ENCODE data around the gene NUP42.
"Not testable (repeated sequence)": the region's sequence is repeated elsewhere in the genome, so short reads cannot be mapped to it uniquely, and the experiment has no call there.

Gene NUP42

GRCh38 chr7:23175938-23176337, 5.9 kb upstream of the NUP42 start:
- H3K36me3 ChIP-seq (ENCODE audit: control insufficient read depth in 1 of 2, insufficient read depth in 2 of 2, low read length in 2 of 2): peaks cover 0 to 15% of the 10 kb centered on the region in 2 donors
- H3K4me3 ChIP-seq (ENCODE audit: low read depth in 1 of 2, low read length in 2 of 2): no peak overlapping the region
- no peaks in the 10 kb centered on the region for H3K27me3 ChIP-seq (ENCODE audit: low read depth, low read length)
- H3K4me1 ChIP-seq (ENCODE audit: control insufficient read depth in 1 of 2, insufficient read depth in 2 of 2, low read length in 2 of 2): peaks cover 0 to 3% of the 10 kb centered on the region in 2 donors
- no peaks in the 10 kb centered on the region for H3K9me3 ChIP-seq (ENCODE audit: control insufficient read depth in 1 of 2, low read length in 2 of 2)
- no peak overlapping the region for H3K27ac ChIP-seq (ENCODE audit: low read length)

GRCh38 chr7:23183279-23184012, 1.6 kb downstream of the NUP42 start:
- H3K27me3 ChIP-seq (ENCODE audit: low read depth, low read length): no peaks in the 10 kb centered on the region
- H3K9me3 ChIP-seq (ENCODE audit: control insufficient read depth in 1 of 2, low read length in 2 of 2): no peaks in the 10 kb centered on the region
- no peak overlapping the region for H3K27ac ChIP-seq (ENCODE audit: low read length)
- peaks cover 4 to 34% of the 10 kb centered on the region in 2 donors for H3K4me1 ChIP-seq (ENCODE audit: control insufficient read depth in 1 of 2, insufficient read depth in 2 of 2, low read length in 2 of 2)
- peak overlapping the region; percentile 43 to 81 for H3K4me3 ChIP-seq (ENCODE audit: low read depth in 1 of 2, low read length in 2 of 2)
- H3K36me3 ChIP-seq (ENCODE audit: control insufficient read depth in 1 of 2, insufficient read depth in 2 of 2, low read length in 2 of 2): peaks cover 9 to 19% of the 10 kb centered on the region in 2 donors

- Histone ChIP-seq H3K4me1 (ENCODE audit: control insufficient read depth in 1 of 2, insufficient read depth in 2 of 2, low read length in 2 of 2) (peaks cover 4 to 34% of the 10 kb centered on the region in 2 donors), H3K36me3 (ENCODE audit: control insufficient read depth in 1 of 2, insufficient read depth in 2 of 2, low read length in 2 of 2) (peaks cover 10 to 20% of the 10 kb centered on the region in 2 donors), H3K27ac (ENCODE audit: low read length) (no peak overlapping the region), H3K9me3 (ENCODE audit: control insufficient read depth in 1 of 2, low read length in 2 of 2) (no peaks in the 10 kb centered on the region), H3K27me3 (ENCODE audit: low read depth, low read length) (no peaks in the 10 kb centered on the region), H3K4me3 (ENCODE audit: low read depth in 1 of 2, low read length in 2 of 2) (no peak overlapping the region)
Measured at GRCh38 chr7:23184291-23184690, 2.4 kb downstream of the NUP42 start.

GRCh38 chr7:23184709-23185359, 3.0 kb downstream of the NUP42 start:
- H3K4me1 ChIP-seq (ENCODE audit: control insufficient read depth in 1 of 2, insufficient read depth in 2 of 2, low read length in 2 of 2): peaks cover 4 to 34% of the 10 kb centered on the region in 2 donors
- no peak overlapping the region for H3K27ac ChIP-seq (ENCODE audit: low read length)
- no peaks in the 10 kb centered on the region for H3K9me3 ChIP-seq (ENCODE audit: control insufficient read depth in 1 of 2, low read length in 2 of 2)
- peaks cover 10 to 20% of the 10 kb centered on the region in 2 donors for H3K36me3 ChIP-seq (ENCODE audit: control insufficient read depth in 1 of 2, insufficient read depth in 2 of 2, low read length in 2 of 2)
- no peaks in the 10 kb centered on the region for H3K27me3 ChIP-seq (ENCODE audit: low read depth, low read length)
- no peak overlapping the region for H3K4me3 ChIP-seq (ENCODE audit: low read depth in 1 of 2, low read length in 2 of 2)

DNA sequence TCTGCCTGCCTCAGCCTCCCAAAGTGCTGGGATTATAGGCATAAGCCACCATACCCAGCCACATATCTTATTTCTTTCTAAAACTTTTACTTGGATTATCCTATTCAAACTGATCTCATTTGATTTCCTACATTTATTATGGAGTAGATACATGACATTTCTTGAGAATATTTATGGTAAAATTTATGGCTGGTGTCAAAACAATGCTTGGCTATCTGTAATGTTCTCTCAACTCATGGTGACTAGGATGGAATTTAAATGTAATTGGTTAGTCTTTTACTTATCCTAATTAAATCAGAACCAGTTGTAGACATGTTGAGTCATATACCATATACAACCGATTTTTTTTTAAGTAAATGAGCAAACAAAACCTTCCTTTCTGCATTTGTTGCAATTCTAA, 4.1 kb downstream of the NUP42 start:
- Histone ChIP-seq H3K27ac (ENCODE audit: low read length) (no peak overlapping the region), H3K9me3 (ENCODE audit: control insufficient read depth in 1 of 2, low read length in 2 of 2) (no peaks in the 10 kb centered on the region), H3K36me3 (ENCODE audit: control insufficient read depth in 1 of 2, insufficient read depth in 2 of 2, low read length in 2 of 2) (peaks cover 12 to 24% of the 10 kb centered on the region in 2 donors), H3K27me3 (ENCODE audit: low read depth, low read length) (no peaks in the 10 kb centered on the region), H3K4me1 (ENCODE audit: control insufficient read depth in 1 of 2, insufficient read depth in 2 of 2, low read length in 2 of 2) (peaks cover 4 to 33% of the 10 kb centered on the region in 2 donors), H3K4me3 (ENCODE audit: low read depth in 1 of 2, low read length in 2 of 2) (no peak overlapping the region)

- H3K4me1 ChIP-seq (ENCODE audit: control insufficient read depth in 1 of 2, insufficient read depth in 2 of 2, low read length in 2 of 2): peaks cover 0 to 3% of the 10 kb centered on the region in 2 donors
- no peak overlapping the region for H3K27ac ChIP-seq (ENCODE audit: low read length)
- no peak overlapping the region for H3K4me3 ChIP-seq (ENCODE audit: low read depth in 1 of 2, low read length in 2 of 2)
- H3K36me3 ChIP-seq (ENCODE audit: control insufficient read depth in 1 of 2, insufficient read depth in 2 of 2, low read length in 2 of 2): peaks cover 22 to 33% of the 10 kb centered on the region in 2 donors
- no peaks in the 10 kb centered on the region for H3K27me3 ChIP-seq (ENCODE audit: low read depth, low read length)
- H3K9me3 ChIP-seq (ENCODE audit: control insufficient read depth in 1 of 2, low read length in 2 of 2): no peaks in the 10 kb centered on the region
Measured at GRCh38 chr7:23191022-23191421, 9.2 kb downstream of the NUP42 start.

GRCh38 chr7:23193650-23194227, 11.9 kb downstream of the NUP42 start:
- not testable (repeated sequence) for H3K4me3 ChIP-seq (ENCODE audit: low read depth in 1 of 2, low read length in 2 of 2); H3K9me3 ChIP-seq (ENCODE audit: control insufficient read depth in 1 of 2, low read length in 2 of 2); H3K27ac ChIP-seq (ENCODE audit: low read length); H3K27me3 ChIP-seq (ENCODE audit: low read depth, low read length)
- peaks cover 4 to 28% of the 10 kb centered on the region in 2 donors for H3K36me3 ChIP-seq (ENCODE audit: control insufficient read depth in 1 of 2, insufficient read depth in 2 of 2, low read length in 2 of 2)
- H3K4me1 ChIP-seq (ENCODE audit: control insufficient read depth in 1 of 2, insufficient read depth in 2 of 2, low read length in 2 of 2): peaks cover 0 to 11% of the 10 kb centered on the region in 2 donors

GRCh38 chr7:23196306-23196705, 14.5 kb downstream of the NUP42 start:
- Histone ChIP-seq H3K4me1 (ENCODE audit: control insufficient read depth in 1 of 2, insufficient read depth in 2 of 2, low read length in 2 of 2) (peaks cover 0 to 8% of the 10 kb centered on the region in 2 donors), H3K4me3 (ENCODE audit: low read depth in 1 of 2, low read length in 2 of 2) (no peak overlapping the region), H3K36me3 (ENCODE audit: control insufficient read depth in 1 of 2, insufficient read depth in 2 of 2, low read length in 2 of 2) (peaks cover 16 to 37% of the 10 kb centered on the region in 2 donors), H3K27ac (ENCODE audit: low read length) (no peak overlapping the region), H3K9me3 (ENCODE audit: control insufficient read depth in 1 of 2, low read length in 2 of 2) (no peaks in the 10 kb centered on the region), H3K27me3 (ENCODE audit: low read depth, low read length) (no peaks in the 10 kb centered on the region)

DNA sequence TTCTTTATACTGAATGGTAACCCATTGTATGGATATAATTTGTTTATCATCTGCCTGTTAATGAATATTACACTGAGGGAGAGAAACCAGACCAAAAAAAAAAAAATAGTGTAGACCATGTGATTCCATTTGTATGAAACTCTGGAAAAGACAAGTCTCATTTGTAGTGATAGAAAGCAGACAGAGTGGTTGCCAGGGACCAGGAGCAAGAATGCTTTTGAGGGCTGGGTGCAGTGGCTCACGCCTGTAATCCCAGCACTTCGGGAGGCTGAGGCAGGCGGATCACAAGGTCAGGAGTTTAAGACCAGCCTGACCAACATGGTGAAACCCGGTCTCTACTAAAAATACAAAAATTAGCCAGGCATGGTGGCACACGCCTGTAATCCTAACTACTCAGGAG, 15.9 kb downstream of the NUP42 start:
- not testable (repeated sequence) for H3K4me1 ChIP-seq (ENCODE audit: control insufficient read depth in 1 of 2, insufficient read depth in 2 of 2, low read length in 2 of 2); H3K27me3 ChIP-seq (ENCODE audit: low read depth, low read length); H3K4me3 ChIP-seq (ENCODE audit: low read depth in 1 of 2, low read length in 2 of 2); H3K9me3 ChIP-seq (ENCODE audit: control insufficient read depth in 1 of 2, low read length in 2 of 2); H3K27ac ChIP-seq (ENCODE audit: low read length)
- peaks cover 16 to 31% of the 10 kb centered on the region in 2 donors for H3K36me3 ChIP-seq (ENCODE audit: control insufficient read depth in 1 of 2, insufficient read depth in 2 of 2, low read length in 2 of 2)

DNA sequence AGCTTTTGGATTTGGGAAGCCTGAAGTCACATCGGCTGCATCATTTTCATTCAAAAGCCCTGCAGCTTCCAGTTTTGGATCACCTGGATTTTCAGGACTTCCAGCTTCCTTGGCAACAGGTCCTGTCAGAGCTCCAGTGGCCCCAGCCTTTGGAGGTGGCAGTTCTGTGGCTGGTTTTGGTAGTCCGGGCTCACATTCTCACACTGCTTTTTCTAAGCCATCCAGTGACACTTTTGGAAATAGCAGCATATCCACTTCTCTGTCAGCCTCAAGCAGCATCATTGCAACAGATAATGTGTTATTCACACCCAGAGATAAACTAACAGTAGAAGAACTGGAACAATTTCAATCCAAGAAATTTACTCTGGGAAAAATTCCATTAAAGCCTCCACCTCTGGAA, 18.5 kb downstream of the NUP42 start:
- H3K4me1 ChIP-seq (ENCODE audit: control insufficient read depth in 1 of 2, insufficient read depth in 2 of 2, low read length in 2 of 2): peaks cover 0 to 8% of the 10 kb centered on the region in 2 donors
- no peaks in the 10 kb centered on the region for H3K9me3 ChIP-seq (ENCODE audit: control insufficient read depth in 1 of 2, low read length in 2 of 2)
- H3K4me3 ChIP-seq (ENCODE audit: low read depth in 1 of 2, low read length in 2 of 2): no peak overlapping the region
- peaks cover 16 to 19% of the 10 kb centered on the region in 2 donors for H3K36me3 ChIP-seq (ENCODE audit: control insufficient read depth in 1 of 2, insufficient read depth in 2 of 2, low read length in 2 of 2)
- H3K27me3 ChIP-seq (ENCODE audit: low read depth, low read length): no peaks in the 10 kb centered on the region
- H3K27ac ChIP-seq (ENCODE audit: low read length): no peak overlapping the region

GRCh38 chr7:23204241-23204640, 22.4 kb downstream of the NUP42 start:
- no peaks in the 10 kb centered on the region for H3K9me3 ChIP-seq (ENCODE audit: control insufficient read depth in 1 of 2, low read length in 2 of 2)
- no peak overlapping the region for H3K4me3 ChIP-seq (ENCODE audit: low read depth in 1 of 2, low read length in 2 of 2)
- H3K4me1 ChIP-seq (ENCODE audit: control insufficient read depth in 1 of 2, insufficient read depth in 2 of 2, low read length in 2 of 2): no peaks in the 10 kb centered on the region
- H3K27me3 ChIP-seq (ENCODE audit: low read depth, low read length): no peaks in the 10 kb centered on the region
- no peak overlapping the region for H3K27ac ChIP-seq (ENCODE audit: low read length)
- peaks cover 13 to 16% of the 10 kb centered on the region in 2 donors for H3K36me3 ChIP-seq (ENCODE audit: control insufficient read depth in 1 of 2, insufficient read depth in 2 of 2, low read length in 2 of 2)

All from muscle layer of duodenum (tissue), 2 donors.